AG04450 (cell line): Measurements from ENCODE around the gene UMODL1. TPM values are rescaled to one million over a fixed set of nuclear protein-coding genes. Genes with fewer than 3 reads are reported as not detected.

ENCODE experiments used
- CTCF ChIA-PET: fragments of 300-600, 350-600 bp; formaldehyde crosslinking; extraction: SDS; loops from one replicate; lab custom pipeline; 2022; ENCODE audit warnings: antibody characterized with exemption, inconsistent platforms; lab: Charles Lee
- POLR2A ChIA-PET: fragments of 350-600 bp; formaldehyde crosslinking; extraction: SDS; loops from one replicate; lab custom pipeline; 2021; ENCODE audit warnings: antibody characterized with exemption, inconsistent platforms; lab: Yijun Ruan, JAX
- DNase-seq: peaks from one replicate; pipeline ENCODE4 v3.0.0-alpha.2; 2011; ENCODE audit warnings: low read depth, low spot score
- H3K27ac ChIP-seq: one replicate; pipeline ENCODE4 v1.5.1; 2012; ENCODE audit warnings: low read depth, low read length, control low read depth
- H3K27me3 ChIP-seq: one replicate; pipeline ENCODE4 v1.6.0; 2012; ENCODE audit warnings: low read length; ENCODE audit not compliant: control insufficient read depth, insufficient read depth
- H3K4me3 ChIP-seq: 2 replicates; pipeline ENCODE4 v1.5.1; 2011; ENCODE audit warnings: mild to moderate bottlenecking, low read depth, low read length, control low read depth
- H3K9me3 ChIP-seq: 2 replicates; pipeline ENCODE4 v1.5.1; 2012; ENCODE audit warnings: low read length; ENCODE audit not compliant: control insufficient read depth, insufficient read depth
- polyA plus RNA-seq: library from polyadenylated mRNA; depleted of rRNA; stranded (reverse); fragments of >200 nt; gene quantifications from 2 replicates; pipeline ENCODE4 v1.2.3, GENCODE V29; 2011
- TF ChIP-seq, protein P1 (sequence below): IDR thresholded peaks from 2 replicates; pipeline ENCODE4 v1.5.1; 2011; ENCODE audit warnings: low read depth, low read length, control low read depth, inconsistent platforms

UMODL1 gene
- polyA plus RNA-seq, 1 experiment = 0.09 TPM

DNA sequence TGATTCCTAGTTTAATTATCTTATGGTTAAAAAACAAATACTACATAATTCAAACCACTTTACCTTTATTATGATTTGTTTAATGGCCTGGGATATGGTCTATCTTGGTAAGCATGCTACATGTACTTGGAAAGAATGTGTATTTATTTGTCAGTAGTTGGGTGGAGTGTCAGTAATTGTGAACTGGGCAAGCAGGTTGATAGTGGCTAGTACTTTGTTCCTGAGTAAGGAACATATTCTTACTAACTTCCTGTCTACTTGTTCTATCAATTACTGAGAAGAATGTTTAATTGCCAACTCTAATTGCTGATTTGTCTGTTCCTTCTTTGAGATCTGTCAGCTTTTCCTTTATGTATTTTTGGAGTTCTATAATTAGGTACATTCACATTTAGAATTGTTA is 98.6 kb downstream of the UMODL1 start:
- TF ChIP-seq, protein P1, sequence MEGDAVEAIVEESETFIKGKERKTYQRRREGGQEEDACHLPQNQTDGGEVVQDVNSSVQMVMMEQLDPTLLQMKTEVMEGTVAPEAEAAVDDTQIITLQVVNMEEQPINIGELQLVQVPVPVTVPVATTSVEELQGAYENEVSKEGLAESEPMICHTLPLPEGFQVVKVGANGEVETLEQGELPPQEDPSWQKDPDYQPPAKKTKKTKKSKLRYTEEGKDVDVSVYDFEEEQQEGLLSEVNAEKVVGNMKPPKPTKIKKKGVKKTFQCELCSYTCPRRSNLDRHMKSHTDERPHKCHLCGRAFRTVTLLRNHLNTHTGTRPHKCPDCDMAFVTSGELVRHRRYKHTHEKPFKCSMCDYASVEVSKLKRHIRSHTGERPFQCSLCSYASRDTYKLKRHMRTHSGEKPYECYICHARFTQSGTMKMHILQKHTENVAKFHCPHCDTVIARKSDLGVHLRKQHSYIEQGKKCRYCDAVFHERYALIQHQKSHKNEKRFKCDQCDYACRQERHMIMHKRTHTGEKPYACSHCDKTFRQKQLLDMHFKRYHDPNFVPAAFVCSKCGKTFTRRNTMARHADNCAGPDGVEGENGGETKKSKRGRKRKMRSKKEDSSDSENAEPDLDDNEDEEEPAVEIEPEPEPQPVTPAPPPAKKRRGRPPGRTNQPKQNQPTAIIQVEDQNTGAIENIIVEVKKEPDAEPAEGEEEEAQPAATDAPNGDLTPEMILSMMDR = no peak
- Histone ChIP-seq H3K4me3 (no peak overlapping the region), H3K27ac (no peak overlapping the region), H3K27me3 (peaks cover 3% of the 10 kb centered on the region), H3K9me3 (peaks cover 6% of the 10 kb centered on the region)
- CTCF ChIA-PET = no interaction called here
- POLR2A ChIA-PET = no interaction called here
- no peak for DNase-seq

DNA sequence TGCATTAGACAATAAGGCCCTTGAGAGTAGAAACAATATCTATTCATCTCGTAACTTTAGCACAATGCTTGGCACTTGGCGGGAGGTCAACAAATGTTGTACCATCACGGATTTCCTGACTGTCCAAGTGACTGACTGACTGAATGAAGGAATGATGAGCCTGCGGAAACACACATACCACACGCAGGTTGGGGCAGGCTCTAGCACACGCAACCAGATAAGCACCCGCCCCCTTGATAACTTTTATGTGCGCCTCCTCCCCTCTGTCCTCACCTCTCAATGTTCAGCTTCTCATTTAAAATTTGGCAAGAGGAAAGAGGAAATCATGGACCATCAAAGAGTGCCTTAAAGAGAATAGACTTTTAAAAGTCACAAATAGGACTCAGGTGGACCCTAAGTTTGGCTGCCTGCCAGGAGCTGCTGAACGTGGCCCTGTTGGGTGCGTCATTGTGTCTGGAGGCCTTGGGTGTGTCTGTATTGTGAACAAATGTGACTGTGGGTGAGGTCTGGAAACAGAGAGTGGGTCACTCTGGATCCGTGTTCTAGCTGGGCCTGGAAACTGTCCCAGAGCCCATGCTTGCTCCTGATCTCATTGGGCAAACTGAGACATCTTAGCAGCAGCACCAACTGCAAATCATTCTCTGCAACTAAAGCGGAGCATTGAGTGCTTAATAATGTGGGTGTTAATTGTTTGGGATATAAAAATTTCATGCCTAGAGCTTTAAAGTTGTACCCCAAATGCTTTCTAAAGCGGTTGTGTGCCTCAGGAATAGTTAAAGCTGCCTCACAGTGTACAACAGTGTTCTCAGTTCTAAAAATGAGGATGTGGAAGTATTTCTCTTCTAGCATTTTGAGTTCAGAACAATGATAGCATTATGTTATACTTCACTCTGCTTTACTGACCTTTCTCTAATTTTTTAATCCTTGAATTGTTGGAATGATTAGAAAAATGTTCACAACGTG is 100.3 kb downstream of the UMODL1 start:
- no peak for DNase-seq
- no peak overlapping the region for H3K4me3 ChIP-seq
- ChIA-PET CTCF (no interaction called here), POLR2A (no interaction called here)
- H3K27ac ChIP-seq = no peak overlapping the region
- TF ChIP-seq, protein P1 = no peak
- H3K27me3 ChIP-seq = peaks cover 6% of the 10 kb centered on the region
- peaks cover 6% of the 10 kb centered on the region for H3K9me3 ChIP-seq

DNA sequence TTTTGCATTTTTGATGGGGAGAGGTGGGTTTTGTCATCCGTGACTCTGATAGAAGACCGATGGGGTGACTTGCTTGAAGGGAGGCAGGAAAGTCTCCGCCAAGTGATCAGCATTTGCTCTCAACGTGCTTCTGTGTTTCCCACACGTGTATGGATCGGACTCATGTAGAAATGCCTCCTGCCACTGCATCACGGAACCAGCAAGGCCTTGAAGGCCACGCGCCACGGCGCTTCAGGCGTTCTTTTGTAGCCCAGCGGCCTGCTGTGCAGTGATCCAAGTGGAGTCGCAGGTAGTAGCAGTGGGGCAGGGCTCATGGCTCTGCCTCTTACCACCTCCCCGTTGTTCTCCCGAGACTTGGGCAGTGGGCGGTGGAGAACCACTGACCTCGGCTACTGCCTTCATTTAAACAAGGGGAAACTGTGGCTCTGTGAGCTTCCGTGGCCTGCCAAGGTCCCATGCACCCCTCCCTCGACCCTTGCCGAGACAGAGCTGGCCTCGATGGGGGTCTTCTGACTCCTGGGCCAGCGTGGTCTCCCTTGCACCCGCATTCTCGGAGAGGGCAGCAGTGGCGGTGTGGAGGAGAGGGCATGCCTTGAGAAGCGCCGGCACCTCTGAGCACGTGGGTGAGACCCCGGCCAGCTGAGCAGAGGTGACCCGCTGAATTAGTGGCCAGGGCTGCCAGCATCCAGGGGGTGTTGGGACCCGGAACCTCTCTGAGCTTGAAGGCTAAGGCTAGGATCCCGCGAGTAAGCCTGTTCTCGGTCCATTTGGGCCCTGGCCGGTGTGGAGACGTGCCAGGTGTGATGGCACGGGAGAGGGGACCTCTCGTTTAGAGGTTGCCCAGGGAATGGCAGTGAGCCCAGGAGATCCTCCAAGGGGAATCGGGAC is 101.7 kb downstream of the UMODL1 start:
- Histone ChIP-seq H3K27me3 (peaks cover 4% of the 10 kb centered on the region), H3K9me3 (peaks cover 6% of the 10 kb centered on the region), H3K27ac (no peak overlapping the region), H3K4me3 (no peak overlapping the region)
- DNase-seq = no peak
- TF ChIP-seq, protein P1 = no peak
- CTCF ChIA-PET = interaction anchor here (1.2 kb wide), 1 partner anchor 27 kb away, joined by 3 read pairs; no protein-coding TSS in a partner anchor
- POLR2A ChIA-PET = no interaction called here

DNA sequence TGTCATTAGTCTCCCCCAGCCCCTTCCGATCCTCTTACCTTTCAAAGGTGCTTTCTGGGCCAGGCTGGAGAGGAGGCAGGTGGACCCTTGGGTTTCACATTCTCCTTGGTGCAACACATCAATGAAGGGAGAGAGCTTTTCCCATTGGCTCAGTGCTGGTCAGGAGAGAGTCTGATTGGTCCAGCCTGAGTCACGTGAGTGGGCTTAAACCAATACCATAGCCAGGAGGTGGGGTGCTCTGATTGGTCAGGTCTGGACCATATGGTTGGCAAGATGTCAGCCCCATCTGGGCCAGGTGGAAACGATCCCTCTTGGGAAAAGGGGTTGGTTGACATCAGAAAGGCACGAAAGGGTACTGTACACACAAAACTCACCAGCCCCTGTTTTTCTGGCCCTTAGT is 103.1 kb downstream of the UMODL1 start:
- H3K9me3 ChIP-seq = peaks cover 6% of the 10 kb centered on the region
- CTCF ChIA-PET = interaction anchor here (1.0 to 1.2 kb wide), 2 partner anchors 9 to 28 kb away, joined by 3 read pairs; no protein-coding TSS in a partner anchor
- no peak for DNase-seq
- TF ChIP-seq, protein P1 = no peak
- POLR2A ChIA-PET = no interaction called here
- no peak overlapping the region for H3K27ac ChIP-seq
- H3K4me3 ChIP-seq = no peak overlapping the region
- H3K27me3 ChIP-seq = peaks cover 4% of the 10 kb centered on the region
